Activated CD4-positive, CD25-positive, alpha-beta regulatory T cell (primary cell): ENCODE data around the gene KRTAP13-2.

ENCODE experiments used
- DNase-seq, 4 experiments: peaks; one replicate each; lab custom pipeline; 2025; lab: John Stamatoyannopoulos, UW

KRTAP13-2 gene

GRCh38 chr21:30326390-30326789, 45.7 kb downstream of the KRTAP13-2 start:
- DNase-seq = no peak
